KMS-11 (cell line): Measurements from ENCODE around the gene ARFGAP1.

Source experiments
- H2AFZ ChIP-seq: fragments of 200-600 bp; sonication (generic); 2 replicates; pipeline ENCODE4 v1.6.1; 2016; ENCODE audit warnings: antibody characterized with exemption, mixed run types, low read depth
- H3K27ac ChIP-seq: fragments of 200-600 bp; sonication (generic); 2 replicates; pipeline ENCODE4 v1.6.1; 2016; ENCODE audit warnings: mild to moderate bottlenecking, mixed run types
- H3K27me3 ChIP-seq: fragments of 200-600 bp; sonication (generic); 2 replicates; pipeline ENCODE4 v1.6.1; 2017; ENCODE audit warnings: mild to moderate bottlenecking, low read depth, mixed run types, moderate library complexity; ENCODE audit not compliant: insufficient read depth
- H3K36me3 ChIP-seq: fragments of 200-600 bp; sonication (generic); 2 replicates; pipeline ENCODE4 v1.6.1; 2017; ENCODE audit warnings: mild to moderate bottlenecking, mixed run types; ENCODE audit not compliant: insufficient read depth
- H3K4me1 ChIP-seq: fragments of 200-600 bp; sonication (generic); 2 replicates; pipeline ENCODE4 v1.6.1; 2016; ENCODE audit warnings: mild to moderate bottlenecking, low read depth, mixed run types; ENCODE audit not compliant: poor library complexity, severe bottlenecking
- H3K4me2 ChIP-seq: fragments of 200-600 bp; sonication (generic); 2 replicates; pipeline ENCODE4 v1.7.0; 2016; ENCODE audit warnings: mild to moderate bottlenecking, mixed run types
- H3K4me3 ChIP-seq: fragments of 200-600 bp; sonication (generic); IDR thresholded peaks from 2 replicates; pipeline ENCODE4 v1.6.1; 2017; ENCODE audit warnings: low read depth, low read length, mixed read lengths; ENCODE audit not compliant: insufficient read depth
- H3K79me2 ChIP-seq: fragments of 200-600 bp; sonication (generic); 2 replicates; pipeline ENCODE4 v1.6.1; 2016; ENCODE audit warnings: low read depth, mixed run types; ENCODE audit not compliant: insufficient read depth
- H3K9ac ChIP-seq: fragments of 200-600 bp; sonication (generic); 2 replicates; pipeline ENCODE4 v1.6.1; 2016; ENCODE audit warnings: mild to moderate bottlenecking, mixed run types
- H4K20me1 ChIP-seq: fragments of 200-600 bp; sonication (generic); 2 replicates; pipeline ENCODE4 v1.6.1; 2016; ENCODE audit warnings: mild to moderate bottlenecking, mixed run types; ENCODE audit not compliant: insufficient read depth
- CTCF ChIP-seq: fragments of 200-600 bp; sonication (generic); conservative IDR thresholded peaks from 2 replicates; pipeline ENCODE4 v1.6.1; 2017; ENCODE audit warnings: low read depth, mild to moderate bottlenecking, antibody characterized with exemption, low read length, moderate library complexity, mixed read lengths

Gene ARFGAP1

GRCh38 chr20:63233924-63234323, 38.7 kb upstream of the ARFGAP1 start:
- H3K4me3 ChIP-seq, result no peak overlapping the region
- TF ChIP-seq CTCF, result no peak
- H3K9ac ChIP-seq, result no peak overlapping the region
- no peak overlapping the region for H2AFZ ChIP-seq
- H4K20me1 ChIP-seq, result no peaks in the 10 kb centered on the region
- H3K4me1 ChIP-seq, result no peaks in the 10 kb centered on the region
- no peaks in the 10 kb centered on the region for H3K36me3 ChIP-seq
- no peaks in the 10 kb centered on the region for H3K79me2 ChIP-seq
- H3K27ac ChIP-seq, result no peak overlapping the region
- peaks cover 96% of the 10 kb centered on the region for H3K27me3 ChIP-seq
- H3K4me2 ChIP-seq, result no peak overlapping the region

GRCh38 chr20:63234693-63235398, 37.8 kb upstream of the ARFGAP1 start:
- Histone ChIP-seq H2AFZ (no peak overlapping the region), H3K27me3 (peaks cover 96% of the 10 kb centered on the region), H3K79me2 (no peaks in the 10 kb centered on the region), H3K4me1 (no peaks in the 10 kb centered on the region), H3K9ac (no peak overlapping the region), H3K27ac (no peak overlapping the region), H3K4me2 (no peak overlapping the region), H3K36me3 (no peaks in the 10 kb centered on the region), H4K20me1 (no peaks in the 10 kb centered on the region), H3K4me3 (no peak overlapping the region)
- TF ChIP-seq CTCF, result peak; percentile 59

- no peak within 1 kb of the TSS for H3K27ac ChIP-seq
- H3K4me3 ChIP-seq, result no peak within 1 kb of the TSS
- H3K79me2 ChIP-seq, result no peaks in the 10 kb centered on the region
- H2AFZ ChIP-seq, result no peak within 1 kb of the TSS
- no peaks in the 10 kb centered on the region for H3K36me3 ChIP-seq
- H3K9ac ChIP-seq, result no peak within 1 kb of the TSS
- no peak for TF ChIP-seq CTCF
- no peak within 1 kb of the TSS for H3K4me2 ChIP-seq
- no peaks in the 10 kb centered on the region for H3K4me1 ChIP-seq
- H4K20me1 ChIP-seq, result no peaks in the 10 kb centered on the region
- H3K27me3 ChIP-seq, result peaks cover 93% of the 10 kb centered on the region
Observed at GRCh38 chr20:63235399-63235983, 37.1 kb upstream of the ARFGAP1 start, which contains the start of gene BIRC7. Gene BIRC7, plus strand, starts transcription at chr20:63235905. Its CDS starts 192 bp downstream, at chr20:63236097.

- no peaks in the 10 kb centered on the region for H3K36me3 ChIP-seq
- no peak for TF ChIP-seq CTCF
- no peaks in the 10 kb centered on the region for H4K20me1 ChIP-seq
- peaks cover 93% of the 10 kb centered on the region for H3K27me3 ChIP-seq
- H3K4me3 ChIP-seq, result no peak overlapping the region
- H3K27ac ChIP-seq, result no peak overlapping the region
- no peaks in the 10 kb centered on the region for H3K79me2 ChIP-seq
- no peak overlapping the region for H2AFZ ChIP-seq
- H3K4me1 ChIP-seq, result no peaks in the 10 kb centered on the region
- H3K9ac ChIP-seq, result no peak overlapping the region
- no peak overlapping the region for H3K4me2 ChIP-seq
Observed at GRCh38 chr20:63236116-63236837, 36.3 kb upstream of the ARFGAP1 start.
